WERI-Rb-1 (cell line): ENCODE data around the gene ULK4.

Source experiments
- DNase-seq: peaks from one replicate; pipeline ENCODE4 v3.0.0-alpha.2; 2020
- H3K27ac ChIP-seq: fragments of 250-450 bp; sonication (Bioruptor Pico); 2 replicates; pipeline ENCODE4 v1.5.1; 2020; ENCODE audit warnings: mild to moderate bottlenecking, moderate library complexity
- H3K27me3 ChIP-seq: fragments of 250-450 bp; sonication (Bioruptor Pico); 2 replicates; pipeline ENCODE4 v1.5.1; 2021; ENCODE audit warnings: mild to moderate bottlenecking, low read depth, moderate library complexity; ENCODE audit not compliant: insufficient read depth, severe bottlenecking
- H3K36me3 ChIP-seq: fragments of 250-450 bp; sonication (Bioruptor Pico); 2 replicates; pipeline ENCODE4 v1.5.1; 2020; ENCODE audit warnings: mild to moderate bottlenecking, moderate library complexity
- H3K4me3 ChIP-seq: 2 replicates; pipeline ENCODE4 v1.5.1; 2011; ENCODE audit warnings: low read depth, mild to moderate bottlenecking, control low read depth, low read length
- H3K9me3 ChIP-seq: fragments of 250-450 bp; sonication (Bioruptor Pico); 2 replicates; pipeline ENCODE4 v1.5.1; 2021; ENCODE audit warnings: mild to moderate bottlenecking, moderate library complexity; ENCODE audit not compliant: severe bottlenecking
- TF ChIP-seq, protein P1 (sequence below): IDR thresholded peaks from 2 replicates; pipeline ENCODE4 v1.5.1; 2011; ENCODE audit warnings: low read depth, mild to moderate bottlenecking, control low read depth, inconsistent platforms, low read length

Gene ULK4

DNA sequence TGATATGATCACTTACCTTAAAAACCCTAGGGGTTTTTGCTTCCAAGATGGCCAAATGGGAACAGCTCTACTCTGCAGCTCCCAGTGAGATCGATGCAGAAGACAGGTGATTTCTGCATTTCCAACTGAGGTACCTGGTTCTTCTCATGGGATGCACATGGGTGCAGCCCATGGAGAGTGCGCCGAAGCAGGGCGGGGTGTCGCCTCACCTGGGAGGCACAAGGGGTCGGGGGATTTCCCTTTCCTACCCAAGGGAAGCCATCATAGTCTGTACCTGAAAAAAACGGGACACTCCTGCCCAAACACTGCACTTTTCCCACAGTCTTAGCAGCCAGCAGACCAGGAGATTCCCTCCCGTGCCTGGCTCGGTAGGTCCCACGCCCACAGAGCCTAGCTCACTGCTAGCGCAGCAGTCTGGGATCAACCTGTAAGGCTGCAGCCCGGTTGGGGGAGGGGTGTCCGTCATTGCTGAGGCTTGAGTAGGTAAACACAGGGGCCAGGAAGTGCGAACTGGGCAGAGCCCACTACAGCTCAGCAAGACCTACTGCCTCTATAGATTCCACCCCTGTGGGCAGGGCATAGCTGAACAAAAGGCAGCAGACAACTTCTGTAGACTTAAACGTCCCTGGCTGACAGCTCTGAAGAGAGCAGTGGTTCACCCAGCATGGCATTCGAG, 684.0 kb downstream of the ULK4 start:
- DNase-seq = no peak
- TF ChIP-seq, protein P1, sequence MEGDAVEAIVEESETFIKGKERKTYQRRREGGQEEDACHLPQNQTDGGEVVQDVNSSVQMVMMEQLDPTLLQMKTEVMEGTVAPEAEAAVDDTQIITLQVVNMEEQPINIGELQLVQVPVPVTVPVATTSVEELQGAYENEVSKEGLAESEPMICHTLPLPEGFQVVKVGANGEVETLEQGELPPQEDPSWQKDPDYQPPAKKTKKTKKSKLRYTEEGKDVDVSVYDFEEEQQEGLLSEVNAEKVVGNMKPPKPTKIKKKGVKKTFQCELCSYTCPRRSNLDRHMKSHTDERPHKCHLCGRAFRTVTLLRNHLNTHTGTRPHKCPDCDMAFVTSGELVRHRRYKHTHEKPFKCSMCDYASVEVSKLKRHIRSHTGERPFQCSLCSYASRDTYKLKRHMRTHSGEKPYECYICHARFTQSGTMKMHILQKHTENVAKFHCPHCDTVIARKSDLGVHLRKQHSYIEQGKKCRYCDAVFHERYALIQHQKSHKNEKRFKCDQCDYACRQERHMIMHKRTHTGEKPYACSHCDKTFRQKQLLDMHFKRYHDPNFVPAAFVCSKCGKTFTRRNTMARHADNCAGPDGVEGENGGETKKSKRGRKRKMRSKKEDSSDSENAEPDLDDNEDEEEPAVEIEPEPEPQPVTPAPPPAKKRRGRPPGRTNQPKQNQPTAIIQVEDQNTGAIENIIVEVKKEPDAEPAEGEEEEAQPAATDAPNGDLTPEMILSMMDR = no peak
- H3K4me3 ChIP-seq = no peak overlapping the region
- no peaks in the 10 kb centered on the region for H3K9me3 ChIP-seq
- H3K36me3 ChIP-seq = no peaks in the 10 kb centered on the region
- no peak overlapping the region for H3K27ac ChIP-seq
- H3K27me3 ChIP-seq = no peaks in the 10 kb centered on the region

DNA sequence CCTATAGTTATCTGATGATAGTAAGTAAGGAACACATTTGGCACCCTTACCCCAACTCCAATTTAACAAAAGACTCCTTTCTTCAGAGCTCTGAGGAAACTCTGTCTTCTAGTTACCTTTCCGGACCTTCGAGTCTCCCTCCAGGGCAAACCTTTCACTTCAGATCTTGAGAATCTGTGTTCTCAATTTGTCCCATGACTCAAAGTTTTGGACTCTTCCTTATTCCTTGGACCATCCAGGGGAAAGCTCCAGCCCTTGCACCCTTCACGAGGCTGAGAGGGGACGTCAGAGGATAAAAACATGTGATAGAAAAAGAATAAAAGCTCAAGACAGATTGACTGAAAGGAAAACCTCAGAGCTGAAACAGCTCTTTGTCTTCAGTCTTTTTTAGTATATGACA, 685.7 kb downstream of the ULK4 start:
- H3K36me3 ChIP-seq = no peaks in the 10 kb centered on the region
- DNase-seq = no peak
- H3K27ac ChIP-seq = no peak overlapping the region
- no peak overlapping the region for H3K4me3 ChIP-seq
- peaks cover 3% of the 10 kb centered on the region for H3K9me3 ChIP-seq
- TF ChIP-seq, protein P1 = no peak
- no peaks in the 10 kb centered on the region for H3K27me3 ChIP-seq

DNA sequence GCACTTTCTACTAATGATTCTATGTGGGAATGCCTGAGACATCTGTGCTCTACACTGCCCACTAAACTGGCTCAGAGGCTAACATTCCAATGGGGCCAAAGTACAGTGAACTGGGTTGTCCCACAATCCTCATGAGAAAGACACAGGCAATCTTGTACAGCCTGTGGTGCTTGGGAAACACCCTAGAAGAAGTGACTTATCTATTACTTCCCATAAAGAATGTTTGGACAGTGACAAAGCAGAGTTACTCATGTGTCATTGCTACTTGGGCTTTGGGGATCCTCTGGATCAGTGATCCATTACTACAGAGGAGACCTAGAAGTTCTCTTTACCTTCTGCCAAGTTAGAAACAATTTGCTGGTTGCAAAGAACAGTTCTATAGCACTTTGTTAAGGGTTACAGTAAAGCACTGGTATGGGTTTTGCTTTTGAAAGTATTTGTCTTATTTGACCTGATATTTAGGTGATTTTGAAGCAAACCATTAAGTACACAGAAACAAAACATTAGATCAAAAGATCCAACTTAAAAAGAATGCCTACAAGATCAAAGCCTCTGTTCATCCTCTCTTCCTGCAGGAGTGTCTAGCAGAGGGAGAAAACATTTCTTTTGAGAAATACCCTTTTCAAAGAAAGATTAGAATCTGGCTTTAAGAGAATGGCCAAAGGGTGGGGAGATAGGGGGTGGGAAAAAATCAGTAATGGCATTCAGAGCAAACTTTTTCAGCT, 686.8 kb downstream of the ULK4 start:
- TF ChIP-seq, protein P1 = no peak
- H3K27ac ChIP-seq = no peak overlapping the region
- no peaks in the 10 kb centered on the region for H3K36me3 ChIP-seq
- peaks cover 3% of the 10 kb centered on the region for H3K9me3 ChIP-seq
- no peak overlapping the region for H3K4me3 ChIP-seq
- no peaks in the 10 kb centered on the region for H3K27me3 ChIP-seq
- no peak for DNase-seq

DNA sequence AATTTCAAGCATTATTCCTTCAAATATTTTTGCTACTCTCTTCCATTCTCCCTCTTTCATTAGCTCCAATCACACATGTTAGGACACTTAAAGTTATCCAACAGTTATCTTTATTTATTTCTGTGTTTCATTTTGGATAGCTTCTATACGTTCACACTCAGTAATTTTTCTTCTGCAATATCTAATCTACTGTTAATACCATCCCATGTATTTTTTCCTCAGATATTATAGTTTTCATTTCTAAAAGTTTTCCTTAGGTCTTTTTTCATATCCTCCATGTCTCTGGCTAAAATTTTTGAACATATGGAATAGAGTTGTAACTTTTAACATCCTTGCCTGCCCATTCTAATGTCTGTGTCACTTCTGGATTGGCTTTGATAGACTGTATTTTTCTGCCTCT, 689.2 kb downstream of the ULK4 start:
- no peaks in the 10 kb centered on the region for H3K27me3 ChIP-seq
- no peaks in the 10 kb centered on the region for H3K36me3 ChIP-seq
- peaks cover 3% of the 10 kb centered on the region for H3K9me3 ChIP-seq
- TF ChIP-seq, protein P1 = no peak
- no peak overlapping the region for H3K27ac ChIP-seq
- DNase-seq = no peak
- H3K4me3 ChIP-seq = no peak overlapping the region

DNA sequence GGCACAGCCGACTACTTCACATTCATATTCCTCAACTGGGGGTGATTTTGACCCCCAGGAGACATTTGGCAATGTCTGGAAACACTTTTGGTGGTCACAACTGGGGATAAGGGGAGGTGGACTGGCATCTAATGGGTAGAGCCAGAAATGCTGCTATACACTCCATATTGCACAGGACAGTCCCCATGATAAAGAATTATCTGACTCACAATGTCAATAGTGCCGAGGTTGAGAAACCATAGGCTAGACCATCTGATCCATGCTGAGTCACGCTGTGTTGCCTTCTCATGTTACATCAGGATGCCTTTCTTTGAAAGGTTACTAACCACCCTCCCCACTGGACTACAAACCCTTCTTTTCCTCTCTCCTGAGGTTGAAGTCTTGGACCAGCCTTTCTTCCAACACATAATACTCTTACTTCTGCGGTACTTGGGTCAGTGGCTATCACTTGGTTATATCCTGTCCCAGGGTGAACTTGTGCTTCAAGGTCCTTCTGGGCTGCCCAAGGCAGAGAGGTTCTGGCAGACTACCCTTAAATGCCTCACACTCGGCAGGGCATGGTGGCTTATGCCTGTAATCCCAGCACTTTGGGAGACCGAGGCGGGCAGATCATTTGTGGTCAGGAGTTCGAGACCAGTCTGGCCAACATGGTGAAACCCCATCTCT, 693.8 kb downstream of the ULK4 start:
- TF ChIP-seq, protein P1 = no peak
- Histone ChIP-seq H3K27me3 (no peaks in the 10 kb centered on the region), H3K9me3 (peaks cover 3% of the 10 kb centered on the region), H3K27ac (no peak overlapping the region), H3K4me3 (no peak overlapping the region), H3K36me3 (no peaks in the 10 kb centered on the region)
- no peak for DNase-seq
